DND-41 (cell line): ENCODE measurements around the gene STT3B.

Experiments
- ATAC-seq: fragments of 200-7000 bp; cut with Tn5 transposase; 3 replicates; pipeline ENCODE4 v1.9.1; 2021; ENCODE audit warnings: low read depth; ENCODE audit not compliant: insufficient read depth
- DNase-seq: peaks from one replicate; pipeline ENCODE4 v3.0.0-alpha.2; 2020
- H2AFZ ChIP-seq: 2 replicates; pipeline ENCODE4 v1.6.0; 2012; ENCODE audit warnings: low read depth, low read length
- H3K27ac ChIP-seq: 2 replicates; pipeline ENCODE4 v1.5.1; 2012; ENCODE audit warnings: low read length, inconsistent platforms
- H3K27me3 ChIP-seq: fragments of 200-600 bp; sonication (generic); 2 replicates; pipeline ENCODE4 v1.6.0; 2012; ENCODE audit warnings: low read length, mild to moderate bottlenecking, inconsistent platforms; ENCODE audit not compliant: insufficient read depth, poor library complexity
- H3K36me3 ChIP-seq: 2 replicates; pipeline ENCODE4 v1.5.1; 2012; ENCODE audit warnings: low read length, inconsistent platforms; ENCODE audit not compliant: insufficient read depth
- H3K4me1 ChIP-seq: 2 replicates; pipeline ENCODE4 v1.5.1; 2012; ENCODE audit warnings: mild to moderate bottlenecking, low read length; ENCODE audit not compliant: insufficient read depth
- H3K4me2 ChIP-seq: 2 replicates; pipeline ENCODE4 v1.6.0; 2012; ENCODE audit warnings: mild to moderate bottlenecking, moderate library complexity, low read length, inconsistent platforms; ENCODE audit not compliant: insufficient read depth
- H3K4me3 ChIP-seq, 2 experiments: fragments of 200-600 bp in 1 of 2; shearing (Covaris generic) in 1 of 2; 2 replicates each; pipeline ENCODE4 v1.5.1; 2012 to 2016; ENCODE audit warnings: inconsistent platforms in 2 of 2, low read length in 2 of 2, mild to moderate bottlenecking in 2 of 2, low read depth in 1 of 2, moderate library complexity in 1 of 2
- H3K79me2 ChIP-seq: 2 replicates; pipeline ENCODE4 v1.6.0; 2012; ENCODE audit warnings: low read length, inconsistent platforms; ENCODE audit not compliant: insufficient read depth
- H3K9ac ChIP-seq: 2 replicates; pipeline ENCODE4 v1.6.0; 2012; ENCODE audit warnings: low read depth, mild to moderate bottlenecking, inconsistent platforms, low read length, moderate library complexity
- H3K9me3 ChIP-seq: 2 replicates; pipeline ENCODE4 v1.5.1; 2012; ENCODE audit warnings: low read length, moderate library complexity, mild to moderate bottlenecking, inconsistent platforms; ENCODE audit not compliant: insufficient read depth, severe bottlenecking
- H4K20me1 ChIP-seq: 2 replicates; pipeline ENCODE4 v1.6.0; 2012; ENCODE audit warnings: low read length; ENCODE audit not compliant: insufficient read depth
- EZH2 ChIP-seq: IDR thresholded peaks from 3 replicates; pipeline ENCODE4 v1.6.1; 2012; ENCODE audit warnings: borderline replicate concordance, low read depth, mild to moderate bottlenecking, moderate library complexity, low read length, inconsistent platforms; ENCODE audit not compliant: severe bottlenecking
- TF ChIP-seq, protein P1 (sequence below): IDR thresholded peaks from 2 replicates; pipeline ENCODE4 v1.5.1; 2012; ENCODE audit warnings: borderline replicate concordance, low read length, moderate library complexity, mild to moderate bottlenecking; ENCODE audit not compliant: poor library complexity, severe bottlenecking; ENCODE audit errors: extremely low read depth

Gene STT3B

DNA sequence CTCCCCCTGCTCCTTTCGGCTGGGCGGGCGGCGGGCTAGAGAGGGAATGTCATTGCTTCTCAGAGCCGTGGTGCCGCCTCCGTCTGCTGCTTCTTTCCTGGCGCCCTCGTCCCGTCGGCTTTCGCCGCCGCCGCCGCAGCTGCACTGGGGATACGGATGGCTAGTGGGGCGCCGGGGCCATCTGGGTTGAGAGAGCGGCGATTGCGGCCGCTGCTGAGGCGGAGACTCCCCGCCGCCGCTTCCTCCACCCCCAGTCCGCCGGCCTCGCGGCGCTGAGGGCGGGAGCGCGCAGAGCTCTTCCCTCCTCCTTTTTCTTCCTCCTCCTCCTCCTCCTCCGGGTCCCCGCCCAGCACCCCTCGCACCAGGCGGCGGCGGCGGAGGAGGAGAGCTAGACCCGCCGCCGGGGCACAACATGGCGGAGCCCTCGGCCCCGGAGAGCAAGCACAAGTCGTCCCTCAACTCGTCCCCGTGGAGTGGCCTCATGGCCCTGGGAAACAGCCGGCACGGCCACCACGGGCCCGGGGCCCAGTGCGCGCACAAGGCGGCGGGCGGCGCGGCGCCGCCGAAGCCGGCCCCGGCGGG, at the start of gene STT3B:
Gene STT3B, plus strand, starts transcription at position 339 of the 582 bp plus-strand sequence. Its CDS starts 74 bp downstream, at position 413.
- H3K79me2 ChIP-seq, result peaks cover 75% of the 10 kb centered on the region
- peak; percentile 90 for DNase-seq
- no peak for TF ChIP-seq EZH2
- TF ChIP-seq, protein P1, sequence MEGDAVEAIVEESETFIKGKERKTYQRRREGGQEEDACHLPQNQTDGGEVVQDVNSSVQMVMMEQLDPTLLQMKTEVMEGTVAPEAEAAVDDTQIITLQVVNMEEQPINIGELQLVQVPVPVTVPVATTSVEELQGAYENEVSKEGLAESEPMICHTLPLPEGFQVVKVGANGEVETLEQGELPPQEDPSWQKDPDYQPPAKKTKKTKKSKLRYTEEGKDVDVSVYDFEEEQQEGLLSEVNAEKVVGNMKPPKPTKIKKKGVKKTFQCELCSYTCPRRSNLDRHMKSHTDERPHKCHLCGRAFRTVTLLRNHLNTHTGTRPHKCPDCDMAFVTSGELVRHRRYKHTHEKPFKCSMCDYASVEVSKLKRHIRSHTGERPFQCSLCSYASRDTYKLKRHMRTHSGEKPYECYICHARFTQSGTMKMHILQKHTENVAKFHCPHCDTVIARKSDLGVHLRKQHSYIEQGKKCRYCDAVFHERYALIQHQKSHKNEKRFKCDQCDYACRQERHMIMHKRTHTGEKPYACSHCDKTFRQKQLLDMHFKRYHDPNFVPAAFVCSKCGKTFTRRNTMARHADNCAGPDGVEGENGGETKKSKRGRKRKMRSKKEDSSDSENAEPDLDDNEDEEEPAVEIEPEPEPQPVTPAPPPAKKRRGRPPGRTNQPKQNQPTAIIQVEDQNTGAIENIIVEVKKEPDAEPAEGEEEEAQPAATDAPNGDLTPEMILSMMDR, result peak; percentile 0

DNA sequence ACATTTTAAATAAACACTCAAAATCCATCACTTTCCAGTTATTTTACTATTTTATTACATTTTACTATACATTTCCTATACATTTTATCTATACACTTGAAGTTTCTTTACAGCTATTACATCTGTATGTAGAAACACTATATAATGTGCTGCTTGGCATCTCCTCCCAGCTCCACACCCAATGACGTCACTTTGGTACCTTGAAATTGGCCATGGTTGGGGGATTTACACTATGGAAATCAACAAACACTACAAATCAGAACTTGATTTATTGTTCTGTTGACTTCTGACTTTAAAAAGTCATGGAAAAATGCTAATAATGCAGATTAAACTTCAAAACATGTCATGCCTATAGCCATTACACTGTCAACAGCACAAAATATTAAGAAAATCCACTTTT, 48.9 kb upstream of the STT3B start:
- TF ChIP-seq, protein P1, result no peak
- no peak for TF ChIP-seq EZH2
- H3K9me3 ChIP-seq, result no peaks in the 10 kb centered on the region
- ATAC-seq, result no peak

More for the DNA sequence above, at the start of gene STT3B:
- Histone ChIP-seq H3K4me2 (peak within 1 kb of the TSS; percentile 78), H2AFZ (peak within 1 kb of the TSS; percentile 73), H3K27me3 (no peaks in the 10 kb centered on the region), H4K20me1 (peaks cover 39% of the 10 kb centered on the region), H3K9me3 (no peaks in the 10 kb centered on the region), H3K4me3 (peak within 1 kb of the TSS; percentile 61 to 68), H3K36me3 (peaks cover 28% of the 10 kb centered on the region), H3K9ac (peak within 1 kb of the TSS; percentile 94), H3K27ac (peak within 1 kb of the TSS; percentile 99), H3K4me1 (peaks cover 39% of the 10 kb centered on the region)
- peak; percentile 68 for ATAC-seq

DNA sequence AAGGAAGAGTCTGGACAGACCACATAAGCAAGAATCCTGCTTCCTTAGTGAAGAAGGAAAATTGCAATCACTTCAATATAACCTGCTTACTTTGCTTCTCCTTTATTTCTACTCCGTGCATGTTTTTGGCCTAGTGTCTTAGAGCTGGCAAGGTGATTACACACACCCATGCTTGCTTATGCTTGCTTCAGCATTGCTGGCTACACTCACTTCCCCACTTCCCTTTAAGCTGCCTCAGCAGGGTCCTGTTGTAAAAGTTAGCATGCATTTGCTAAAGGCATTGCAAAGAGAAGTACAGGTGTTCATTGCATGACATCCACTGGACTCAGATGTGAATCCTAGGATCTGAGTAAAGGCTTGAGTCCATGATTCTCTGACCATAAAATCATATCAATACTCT, 47.5 kb upstream of the STT3B start:
- H3K4me3 ChIP-seq, result no peak overlapping the region
- no peaks in the 10 kb centered on the region for H3K9me3 ChIP-seq
- no peaks in the 10 kb centered on the region for H3K27me3 ChIP-seq
- no peak overlapping the region for H2AFZ ChIP-seq
- H3K4me2 ChIP-seq, result no peak overlapping the region
- no peak overlapping the region for H3K27ac ChIP-seq
- H4K20me1 ChIP-seq, result no peaks in the 10 kb centered on the region
- no peak for TF ChIP-seq EZH2
- TF ChIP-seq, protein P1, result no peak
- DNase-seq, result no peak
- no peaks in the 10 kb centered on the region for H3K79me2 ChIP-seq
- H3K36me3 ChIP-seq, result no peaks in the 10 kb centered on the region
- no peak overlapping the region for H3K9ac ChIP-seq
- no peaks in the 10 kb centered on the region for H3K4me1 ChIP-seq
- ATAC-seq, result peak; percentile 53; the same call in 1 of the 3 replicates

More for the DNA sequence above, 48.9 kb upstream of the STT3B start:
- no peaks in the 10 kb centered on the region for H3K27me3 ChIP-seq
- no peaks in the 10 kb centered on the region for H3K4me1 ChIP-seq
- H3K27ac ChIP-seq, result no peak overlapping the region
- H3K4me3 ChIP-seq, result no peak overlapping the region
- H4K20me1 ChIP-seq, result no peaks in the 10 kb centered on the region
- no peak overlapping the region for H3K4me2 ChIP-seq
- H3K9ac ChIP-seq, result no peak overlapping the region
- no peak for DNase-seq
- H3K36me3 ChIP-seq, result no peaks in the 10 kb centered on the region
- no peaks in the 10 kb centered on the region for H3K79me2 ChIP-seq
- no peak overlapping the region for H2AFZ ChIP-seq
